GM12878 (cell line): ENCODE measurements around the gene SUMF1. TPM values are rescaled to one million over a fixed set of nuclear protein-coding genes. Genes with fewer than 3 reads are reported as not detected.

Experiments
- ATAC-seq: fragments of 200-7000 bp; cut with Tn5 transposase; 3 replicates; pipeline ENCODE4 v1.9.1; 2020; ENCODE audit warnings: mild to moderate bottlenecking, moderate library complexity
- BruUV-seq: library from RNA; stranded (reverse); fragments of 400-500 nt; replicated peaks from 2 replicates; lab custom pipeline; 2021; lab: Mats Ljungman, UMichigan
- CTCF ChIA-PET: fragments of 300-600 bp; sonication (Branson Sonifier 250); formaldehyde crosslinking; extraction: SDS; loops from one replicate; lab custom pipeline; 2021; ENCODE audit warnings: inconsistent platforms; lab: Yijun Ruan, JAX
- POLR2A ChIA-PET: fragments of 350-600 bp; formaldehyde crosslinking; extraction: SDS; loops from one replicate; lab custom pipeline; 2021; ENCODE audit warnings: inconsistent platforms; lab: Charles Lee
- RAD21 ChIA-PET: fragments of 300-600 bp; sonication (Branson Sonifier 250); formaldehyde crosslinking; loops from one replicate; lab custom pipeline; 2023; ENCODE audit warnings: antibody characterized with exemption; ENCODE audit not compliant: unreplicated experiment; lab: Charles Lee
- SMC1A ChIA-PET: fragments of 300-600 bp; sonication (Branson Sonifier 250); formaldehyde crosslinking; loops from one replicate; lab custom pipeline; 2023; ENCODE audit not compliant: unreplicated experiment, uncharacterized antibody; lab: Charles Lee
- DNase-seq: peaks from one replicate; pipeline ENCODE4 v3.0.0-alpha.2; 2011; ENCODE audit warnings: low read depth, low spot score
- FAIRE-seq: peaks from 3 replicates; lab custom pipeline; 2011; peaks lifted over from hg19 to GRCh38; lab: Jason Lieb, UNC
- H2AFZ ChIP-seq: 2 replicates; pipeline ENCODE4 v1.6.0; 2011; ENCODE audit warnings: low read depth, low read length, control low read depth; ENCODE audit not compliant: control insufficient read depth
- H3K27ac ChIP-seq: 2 replicates; pipeline ENCODE4 v1.5.1; 2011; ENCODE audit warnings: control low read depth; ENCODE audit not compliant: control insufficient read depth, insufficient read depth
- H3K27me3 ChIP-seq, 2 experiments: replicated peaks in 1 of 2; 2 replicates each; pipeline versions ENCODE4 v1.6.0 to v1.6.1; 2011; ENCODE audit warnings: low read length in 1 of 2; ENCODE audit not compliant: control insufficient read depth in 2 of 2, insufficient read depth in 2 of 2
- H3K36me3 ChIP-seq, 2 experiments: 2 replicates each; pipeline ENCODE4 v1.5.1; 2011; ENCODE audit warnings: low read length in 1 of 2; ENCODE audit not compliant: control insufficient read depth in 2 of 2, insufficient read depth in 2 of 2
- H3K4me1 ChIP-seq: 2 replicates; pipeline ENCODE4 v1.6.1; 2011; ENCODE audit warnings: mild to moderate bottlenecking, low read length, moderate library complexity, mixed read lengths; ENCODE audit not compliant: control insufficient read depth, insufficient read depth
- H3K4me2 ChIP-seq: 2 replicates; pipeline ENCODE4 v1.6.0; 2011; ENCODE audit warnings: control low read depth; ENCODE audit not compliant: control insufficient read depth, insufficient read depth
- H3K4me3 ChIP-seq: fragments of 200-600 bp; sonication (generic); 2 replicates; pipeline ENCODE4 v1.5.1; 2016
- H3K79me2 ChIP-seq: 2 replicates; pipeline ENCODE4 v1.6.0; 2011; ENCODE audit warnings: low read length; ENCODE audit not compliant: control insufficient read depth, insufficient read depth
- H3K9ac ChIP-seq: 2 replicates; pipeline ENCODE4 v1.8.0; 2011; ENCODE audit warnings: low read length, control low read depth, mixed read lengths; ENCODE audit not compliant: control insufficient read depth, insufficient read depth
- H3K9me3 ChIP-seq: replicated peaks from 3 replicates; pipeline ENCODE4 v1.5.1; 2011; ENCODE audit warnings: mild to moderate bottlenecking, low read length; ENCODE audit not compliant: control insufficient read depth, insufficient read depth
- H4K20me1 ChIP-seq: 2 replicates; pipeline ENCODE4 v1.6.0; 2011; ENCODE audit not compliant: control insufficient read depth, insufficient read depth
- CBFB ChIP-seq: IDR thresholded peaks from 2 replicates; pipeline ENCODE4 v1.6.1; 2016; ENCODE audit warnings: antibody characterized with exemption, low read depth
- CBX5 ChIP-seq: sonication (generic); IDR thresholded peaks from 2 replicates; pipeline ENCODE4 v1.6.1; 2016; ENCODE audit warnings: low read depth, moderate library complexity, mild to moderate bottlenecking, inconsistent platforms
- EP300 ChIP-seq, 2 experiments: fragments of 150-350 bp in 1 of 2; IDR thresholded peaks; 2 replicates each; pipeline ENCODE4 v1.6.1; 2011 to 2012; ENCODE audit warnings: low read depth in 2 of 2, low read length in 2 of 2, borderline replicate concordance in 1 of 2, improper control_type of control experiment in 1 of 2, inconsistent platforms in 1 of 2; ENCODE audit not compliant: control insufficient read depth in 1 of 2
- FOXM1 ChIP-seq: IDR thresholded peaks from 2 replicates; pipeline ENCODE4 v1.6.1; 2012; ENCODE audit warnings: low read depth, mild to moderate bottlenecking, inconsistent platforms, low read length, moderate library complexity
- HCFC1 ChIP-seq: fragments of 150-350 bp; IDR thresholded peaks from 2 replicates; pipeline ENCODE4 v1.6.1; 2014; ENCODE audit warnings: low read length
- HDAC2 ChIP-seq: fragments of 200-600 bp; sonication (generic); IDR thresholded peaks from 2 replicates; pipeline ENCODE4 v1.6.1; 2017
- IRF4 ChIP-seq: IDR thresholded peaks from 2 replicates; pipeline ENCODE4 v1.6.1; 2011; ENCODE audit warnings: low read depth, low read length
- JUNB ChIP-seq: IDR thresholded peaks from 2 replicates; pipeline ENCODE4 v1.6.1; 2016; ENCODE audit warnings: antibody characterized with exemption, mild to moderate bottlenecking
- NFYB ChIP-seq: IDR thresholded peaks from 2 replicates; pipeline ENCODE4 v1.6.1; 2011; ENCODE audit warnings: low read depth, mild to moderate bottlenecking, low read length, improper control_type of control experiment, moderate library complexity; ENCODE audit not compliant: insufficient read depth
- SPI1 ChIP-seq: IDR thresholded peaks from 2 replicates; pipeline ENCODE4 v1.6.1; 2011; ENCODE audit warnings: low read depth, mild to moderate bottlenecking, low read length, moderate library complexity, borderline replicate concordance; ENCODE audit not compliant: insufficient read depth
- TCF7 ChIP-seq: IDR thresholded peaks from 2 replicates; pipeline ENCODE4 v1.6.1; 2014; ENCODE audit warnings: antibody characterized with exemption, borderline replicate concordance
- ZBTB4 ChIP-seq: fragments of 450-650 bp; formaldehyde crosslinking; IDR thresholded peaks from 2 replicates; pipeline ENCODE4 v1.4.0; 2022; ENCODE audit warnings: mild to moderate bottlenecking, moderate library complexity
- ZNF207 ChIP-seq: fragments of 450-650 bp; IDR thresholded peaks from 2 replicates; pipeline ENCODE4 v1.6.1; 2014; ENCODE audit warnings: antibody characterized with exemption, mild to moderate bottlenecking, borderline replicate concordance
- WGBS: methylation state at CpG from one replicate; pipeline ENCODE4 v1.1.6; 2016; ENCODE audit warnings: low lambda C conversion rate; ENCODE audit not compliant: insufficient replicate concordance, insufficient coverage; ENCODE audit errors: missing lambda C conversion rate; 5-methylcytosine and 5-hydroxymethylcytosine counted together
- in situ Hi-C: fragments of 300-500 bp; cut with MboI; formaldehyde crosslinking; loops from 9 replicates; pipeline ENCODE4 v1.14.3; 2018; ENCODE audit warnings: mixed read lengths
- intact Hi-C: fragments of 100-400 bp; cut with micrococcal nuclease; formaldehyde crosslinking; loops from one replicate; pipeline ENCODE4 v1.14.2; 2022; ENCODE audit not compliant: unreplicated experiment
- polyA plus RNA-seq, 11 experiments: library from polyadenylated mRNA; depleted of rRNA in 4 of 11; unstranded in 6 of 11; stranded (reverse) in 5 of 11; fragments of >200 nt; fragmentation: Nextera tagmentation in 4 of 11; fragmentation: Illumina TruSeq in 1 of 11; extraction: Ambion mirVana in 4 of 11; extraction: Trizol in 1 of 11; gene quantifications; 1 replicate in 1 of 11; 2 replicates in 10 of 11; pipeline versions ENCODE4 v1.2.1 to v1.2.3, GENCODE V29; 2011 to 2016; ENCODE audit warnings: inconsistent platforms in 2 of 11, missing spikeins in 2 of 11, low read depth in 1 of 11
- total RNA-seq, 4 experiments: library from RNA; depleted of rRNA in 3 of 4; stranded (reverse); fragments of >200 nt in 3 of 4; fragmentation: Illumina TruSeq in 1 of 4; extraction: Trizol in 1 of 4; gene quantifications; 2 replicates each; pipeline versions ENCODE4 v1.2.1 to v1.2.3, GENCODE V29; 2013 to 2021

The SUMF1 gene
- total and polyA plus RNA-seq, 10 of the 15 experiments (the other 5 are each of a cell fraction or from before 2014, with no cell fraction given): 3.2 to 14.3 (median 8.5) TPM

GRCh38 chr3:4392992-4393391 is 74.1 kb downstream of the SUMF1 start:
- FAIRE-seq (no peak), ATAC-seq (no peak), DNase-seq (no peak)
- ChIA-PET POLR2A (no interaction called here), SMC1A (interaction anchor here (1.2 to 1.7 kb wide), 4 partner anchors 14 to 43 kb away, joined by 3 to 4 read pairs (median 4); no protein-coding TSS in a partner anchor), RAD21 (no interaction called here), CTCF (no interaction called here)
- TF ChIP-seq HCFC1 (no peak), SPI1 (no peak)
- Histone ChIP-seq H3K79me2 (no peaks in the 10 kb centered on the region), H3K4me2 (no peak overlapping the region), H3K36me3 (no peaks in the 10 kb centered on the region), H3K27me3 (no peaks in the 10 kb centered on the region), H3K27ac (no peak overlapping the region), H3K9ac (no peak overlapping the region), H3K9me3 (no peaks in the 10 kb centered on the region; the same call in 2 of the 3 replicates), H4K20me1 (no peaks in the 10 kb centered on the region), H2AFZ (no peak overlapping the region), H3K4me1 (peaks cover 2% of the 10 kb centered on the region), H3K4me3 (no peak overlapping the region)
- WGBS: 97% methylated on average over 5 of the region's 5 CpGs
- in situ Hi-C loops: no loop called here
- BruUV-seq: no TSS peak
- intact Hi-C loops: no loop called here

- FAIRE-seq (peak; percentile 74), ATAC-seq (peak; percentile 90), DNase-seq (no peak)
- in situ Hi-C loops: no loop called here
- Histone ChIP-seq H3K27me3 (no peaks in the 10 kb centered on the region), H3K27ac (no peak overlapping the region), H3K4me1 (peaks cover 5% of the 10 kb centered on the region), H3K9me3 (no peaks in the 10 kb centered on the region; the same call in 2 of the 3 replicates), H3K9ac (no peak overlapping the region), H3K4me2 (no peak overlapping the region), H3K36me3 (no peaks in the 10 kb centered on the region), H3K4me3 (no peak overlapping the region), H4K20me1 (no peaks in the 10 kb centered on the region), H3K79me2 (no peaks in the 10 kb centered on the region), H2AFZ (no peak overlapping the region)
- POLR2A ChIA-PET: no interaction called here
- CTCF ChIA-PET: no interaction called here
- 5% methylated on average over 2 of the region's 2 CpGs for WGBS
- SMC1A ChIA-PET: interaction anchor here (0.7 to 2.3 kb wide), 2 partner anchors 22 to 138 kb away, joined by 3 to 7 read pairs; no protein-coding TSS in a partner anchor
- intact Hi-C loops: no loop called here
- RAD21 ChIA-PET: no interaction called here
- BruUV-seq: no TSS peak
- TF ChIP-seq EP300 (IDR thresholded peaks at IDR 0.05; ENCODE audit: borderline replicate concordance in 1 of 2, control insufficient read depth in 1 of 2, low read depth in 2 of 2, low read length in 2 of 2): 0 out of 4 replicates have a peak, but pooled peaks of 1 of the 2 experiments have one; percentile 9
- peak; percentile 84 for TF ChIP-seq TCF7
- TF ChIP-seq CBFB: no peak
- no peak for TF ChIP-seq HDAC2
- TF ChIP-seq IRF4: 0 out of 2 replicates have a peak, but pooled peaks have one; percentile 24
- TF ChIP-seq NFYB: no peak
- peak; percentile 86 for TF ChIP-seq JUNB
- 0 out of 2 replicates have a peak, but pooled peaks have one; percentile 21 for TF ChIP-seq CBX5
- TF ChIP-seq ZNF207: no peak
- no peak for TF ChIP-seq ZBTB4 (CRISPR knock-in tag)
- TF ChIP-seq FOXM1: peak; percentile 63; the same call in 1 of the 2 replicates
Observed at GRCh38 chr3:4387210-4388204, 79.6 kb downstream of the SUMF1 start.
